Gastrocnemius medialis (tissue), 4 donors: ENCODE data around the gene CLGN.

Experiments
- POLR2A ChIP-seq, 2 donors: fragments of 450-650 bp; IDR thresholded peaks; one replicate each; pipeline ENCODE4 v1.6.1; 2017; ENCODE audit warnings: antibody characterized with exemption in 2 of 2, mild to moderate bottlenecking in 2 of 2, moderate library complexity in 2 of 2
- TF ChIP-seq, protein P1 (sequence below), 5 experiments: fragments of 450-650 bp in 3 of 5; fragments of 200-600 bp in 2 of 5; sonication (generic) in 2 of 5; IDR thresholded peaks in 4 of 5; conservative IDR thresholded peaks in 1 of 5; 1 replicate in 4 of 5; 2 replicates in 1 of 5; pipeline ENCODE4 v1.5.1; 2016 to 2019; ENCODE audit warnings: antibody characterized with exemption in 5 of 5, mild to moderate bottlenecking in 3 of 5, moderate library complexity in 3 of 5

DNA sequence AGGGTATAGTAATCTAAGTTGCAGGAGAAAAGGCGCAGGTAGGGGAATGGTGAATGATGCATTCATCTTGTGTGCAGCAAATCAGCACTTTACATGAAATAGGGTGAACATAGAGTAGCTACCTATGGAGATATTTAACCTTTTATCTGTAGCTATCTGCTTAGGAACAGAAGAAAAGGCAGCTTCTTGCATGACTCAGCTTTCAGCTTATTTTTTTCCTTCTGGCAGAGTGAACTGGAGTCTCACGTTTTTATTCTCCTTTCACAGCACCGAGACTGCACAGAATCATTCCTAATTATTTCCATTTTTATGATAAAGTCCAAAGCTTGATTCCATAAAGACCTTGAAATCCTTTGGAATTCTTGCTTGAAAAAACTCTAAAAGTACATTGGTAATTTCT, 58.8 kb downstream of the CLGN start:
- TF ChIP-seq, protein P1, sequence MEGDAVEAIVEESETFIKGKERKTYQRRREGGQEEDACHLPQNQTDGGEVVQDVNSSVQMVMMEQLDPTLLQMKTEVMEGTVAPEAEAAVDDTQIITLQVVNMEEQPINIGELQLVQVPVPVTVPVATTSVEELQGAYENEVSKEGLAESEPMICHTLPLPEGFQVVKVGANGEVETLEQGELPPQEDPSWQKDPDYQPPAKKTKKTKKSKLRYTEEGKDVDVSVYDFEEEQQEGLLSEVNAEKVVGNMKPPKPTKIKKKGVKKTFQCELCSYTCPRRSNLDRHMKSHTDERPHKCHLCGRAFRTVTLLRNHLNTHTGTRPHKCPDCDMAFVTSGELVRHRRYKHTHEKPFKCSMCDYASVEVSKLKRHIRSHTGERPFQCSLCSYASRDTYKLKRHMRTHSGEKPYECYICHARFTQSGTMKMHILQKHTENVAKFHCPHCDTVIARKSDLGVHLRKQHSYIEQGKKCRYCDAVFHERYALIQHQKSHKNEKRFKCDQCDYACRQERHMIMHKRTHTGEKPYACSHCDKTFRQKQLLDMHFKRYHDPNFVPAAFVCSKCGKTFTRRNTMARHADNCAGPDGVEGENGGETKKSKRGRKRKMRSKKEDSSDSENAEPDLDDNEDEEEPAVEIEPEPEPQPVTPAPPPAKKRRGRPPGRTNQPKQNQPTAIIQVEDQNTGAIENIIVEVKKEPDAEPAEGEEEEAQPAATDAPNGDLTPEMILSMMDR (IDR thresholded peaks at IDR 0.05 in 4 of 5, conservative IDR thresholded peaks at IDR 0.05 in 1 of 5), result no peak
- no peak for TF ChIP-seq POLR2A (IDR thresholded peaks at IDR 0.05)
